Measurements from ENCODE around the gene MTX2.

Gene MTX2

DNA sequence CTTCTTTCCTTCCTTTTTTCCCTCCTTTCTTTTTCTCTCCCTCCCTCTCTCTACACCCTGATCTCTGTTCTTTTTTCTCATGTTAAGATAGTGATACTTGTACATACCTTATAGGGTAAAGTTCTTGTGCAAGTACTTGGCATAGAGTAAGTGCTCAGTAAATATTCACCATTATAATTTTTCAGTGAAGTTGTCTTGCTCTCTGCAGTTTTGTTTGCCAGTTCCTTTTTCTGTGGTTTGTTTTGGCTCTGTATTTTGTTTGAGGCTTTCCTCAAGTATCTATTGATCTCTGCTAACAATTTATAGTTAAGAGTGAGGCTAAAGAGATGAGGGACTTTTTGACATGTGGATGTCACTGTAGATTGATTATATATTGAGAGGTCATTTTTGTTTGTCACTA, 48.0 kb downstream of the MTX2 start:
- H3K79me2 ChIP-seq (ENCODE audit: low read length), result no peaks in the 10 kb centered on the region
- DNase-seq, result no peak
- no peaks in the 10 kb centered on the region for H4K20me1 ChIP-seq (ENCODE audit: insufficient read depth, low read length)
- no peaks in the 10 kb centered on the region for H3F3A ChIP-seq (ENCODE audit: insufficient read depth, low read length)
- peaks cover 5% of the 10 kb centered on the region for H3K4me1 ChIP-seq (ENCODE audit: low read length)
- H3K9me3 ChIP-seq (replicated peaks; ENCODE audit: insufficient read depth, low read length), result no peaks in the 10 kb centered on the region
- H2AFZ ChIP-seq (ENCODE audit: low read length), result no peak overlapping the region
- H3K4me3 ChIP-seq (ENCODE audit: low read length), result no peak overlapping the region
- no peaks in the 10 kb centered on the region for H3K9me2 ChIP-seq (replicated peaks; ENCODE audit: insufficient read depth, low read length)
- H3K9ac ChIP-seq (ENCODE audit: low read length), result no peak overlapping the region
- no peak for TF ChIP-seq EZH2phosphoT487 (IDR thresholded peaks at IDR 0.05; ENCODE audit: low read length)
- no peak for TF ChIP-seq EZH2 (optimal IDR thresholded peaks at IDR 0.05; ENCODE audit: low read depth, low read length)
- TF ChIP-seq, protein P1, sequence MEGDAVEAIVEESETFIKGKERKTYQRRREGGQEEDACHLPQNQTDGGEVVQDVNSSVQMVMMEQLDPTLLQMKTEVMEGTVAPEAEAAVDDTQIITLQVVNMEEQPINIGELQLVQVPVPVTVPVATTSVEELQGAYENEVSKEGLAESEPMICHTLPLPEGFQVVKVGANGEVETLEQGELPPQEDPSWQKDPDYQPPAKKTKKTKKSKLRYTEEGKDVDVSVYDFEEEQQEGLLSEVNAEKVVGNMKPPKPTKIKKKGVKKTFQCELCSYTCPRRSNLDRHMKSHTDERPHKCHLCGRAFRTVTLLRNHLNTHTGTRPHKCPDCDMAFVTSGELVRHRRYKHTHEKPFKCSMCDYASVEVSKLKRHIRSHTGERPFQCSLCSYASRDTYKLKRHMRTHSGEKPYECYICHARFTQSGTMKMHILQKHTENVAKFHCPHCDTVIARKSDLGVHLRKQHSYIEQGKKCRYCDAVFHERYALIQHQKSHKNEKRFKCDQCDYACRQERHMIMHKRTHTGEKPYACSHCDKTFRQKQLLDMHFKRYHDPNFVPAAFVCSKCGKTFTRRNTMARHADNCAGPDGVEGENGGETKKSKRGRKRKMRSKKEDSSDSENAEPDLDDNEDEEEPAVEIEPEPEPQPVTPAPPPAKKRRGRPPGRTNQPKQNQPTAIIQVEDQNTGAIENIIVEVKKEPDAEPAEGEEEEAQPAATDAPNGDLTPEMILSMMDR (IDR thresholded peaks at IDR 0.05; ENCODE audit: low read length), result no peak
- H3K27ac ChIP-seq (ENCODE audit: low read length), result no peak overlapping the region
- H3K27me3 ChIP-seq (replicated peaks; ENCODE audit: insufficient read depth, low read length), result no peaks in the 10 kb centered on the region
- no peaks in the 10 kb centered on the region for H3K36me3 ChIP-seq (replicated peaks; ENCODE audit: insufficient read depth, low read length)
- no peak overlapping the region for H3K4me2 ChIP-seq (ENCODE audit: low read depth, low read length)

DNA sequence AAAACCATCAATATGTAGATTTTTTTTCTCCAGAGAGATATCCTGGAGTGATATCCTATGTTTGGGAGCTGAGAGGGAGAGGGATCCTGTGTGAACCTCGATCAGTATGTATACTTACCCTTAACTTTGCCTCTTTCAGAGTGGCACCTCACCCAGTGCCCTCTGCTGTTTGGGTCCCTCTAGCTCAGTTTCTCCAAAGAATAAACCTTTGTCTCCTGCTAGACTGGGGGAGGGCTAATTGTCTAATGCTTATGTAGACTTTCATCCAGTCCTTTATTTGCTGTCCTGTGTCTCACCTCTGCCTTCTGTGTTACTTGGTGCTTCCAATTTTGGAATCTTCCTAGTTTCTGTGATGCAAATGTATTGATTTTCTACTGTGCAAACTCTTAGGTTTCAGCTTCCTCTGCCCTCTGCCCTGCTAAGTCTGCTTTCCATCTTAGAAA, 48.4 kb downstream of the MTX2 start:
- no peak overlapping the region for H2AFZ ChIP-seq (ENCODE audit: low read length)
- no peaks in the 10 kb centered on the region for H3K79me2 ChIP-seq (ENCODE audit: low read length)
- no peaks in the 10 kb centered on the region for H3K9me2 ChIP-seq (replicated peaks; ENCODE audit: insufficient read depth, low read length)
- H3K9me3 ChIP-seq (replicated peaks; ENCODE audit: insufficient read depth, low read length), result no peaks in the 10 kb centered on the region
- TF ChIP-seq EZH2phosphoT487 (IDR thresholded peaks at IDR 0.05; ENCODE audit: low read length), result no peak
- TF ChIP-seq, protein P1 (IDR thresholded peaks at IDR 0.05; ENCODE audit: low read length), result no peak
- no peak for TF ChIP-seq EZH2 (optimal IDR thresholded peaks at IDR 0.05; ENCODE audit: low read depth, low read length)
- no peaks in the 10 kb centered on the region for H3K27me3 ChIP-seq (replicated peaks; ENCODE audit: insufficient read depth, low read length)
- H4K20me1 ChIP-seq (ENCODE audit: insufficient read depth, low read length), result no peaks in the 10 kb centered on the region
- no peak overlapping the region for H3K27ac ChIP-seq (ENCODE audit: low read length)
- no peak for DNase-seq
- H3F3A ChIP-seq (ENCODE audit: insufficient read depth, low read length), result no peaks in the 10 kb centered on the region
- H3K4me2 ChIP-seq (ENCODE audit: low read depth, low read length), result no peak overlapping the region
- no peak overlapping the region for H3K4me3 ChIP-seq (ENCODE audit: low read length)
- H3K4me1 ChIP-seq (ENCODE audit: low read length), result peaks cover 5% of the 10 kb centered on the region
- no peak overlapping the region for H3K9ac ChIP-seq (ENCODE audit: low read length)
- no peaks in the 10 kb centered on the region for H3K36me3 ChIP-seq (replicated peaks; ENCODE audit: insufficient read depth, low read length)

DNA sequence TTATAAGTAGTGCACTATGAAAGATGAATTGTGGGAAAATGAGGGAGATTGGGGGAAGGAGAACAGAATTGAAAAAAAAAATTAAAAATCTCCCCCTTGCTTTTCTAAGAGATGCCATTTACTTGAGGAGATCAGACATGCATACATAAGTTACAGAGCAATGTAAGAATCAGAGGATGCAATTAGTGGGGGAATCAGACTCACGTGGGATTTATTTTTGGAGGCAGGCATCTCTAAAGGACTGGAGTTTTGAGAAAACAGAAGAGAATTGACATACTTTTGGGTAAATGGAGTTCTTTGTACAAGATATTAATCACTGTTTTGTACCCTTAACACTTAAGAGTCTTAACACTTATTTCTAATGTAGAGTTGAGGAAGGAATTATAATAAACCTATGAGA, 52.7 kb downstream of the MTX2 start:
- Histone ChIP-seq H3K27me3 (replicated peaks; ENCODE audit: insufficient read depth, low read length) (no peaks in the 10 kb centered on the region), H3F3A (ENCODE audit: insufficient read depth, low read length) (no peaks in the 10 kb centered on the region), H3K4me3 (ENCODE audit: low read length) (no peak overlapping the region), H3K4me1 (ENCODE audit: low read length) (peaks cover 5% of the 10 kb centered on the region), H2AFZ (ENCODE audit: low read length) (no peak overlapping the region), H4K20me1 (ENCODE audit: insufficient read depth, low read length) (no peaks in the 10 kb centered on the region), H3K27ac (ENCODE audit: low read length) (no peak overlapping the region), H3K36me3 (replicated peaks; ENCODE audit: insufficient read depth, low read length) (no peaks in the 10 kb centered on the region), H3K9ac (ENCODE audit: low read length) (no peak overlapping the region), H3K9me3 (replicated peaks; ENCODE audit: insufficient read depth, low read length) (no peaks in the 10 kb centered on the region), H3K4me2 (ENCODE audit: low read depth, low read length) (no peak overlapping the region), H3K79me2 (ENCODE audit: low read length) (no peaks in the 10 kb centered on the region), H3K9me2 (replicated peaks; ENCODE audit: insufficient read depth, low read length) (no peaks in the 10 kb centered on the region)
- DNase-seq, result no peak
- TF ChIP-seq EZH2 (optimal IDR thresholded peaks at IDR 0.05; ENCODE audit: low read depth, low read length), result no peak
- TF ChIP-seq, protein P1 (IDR thresholded peaks at IDR 0.05; ENCODE audit: low read length), result no peak
- no peak for TF ChIP-seq EZH2phosphoT487 (IDR thresholded peaks at IDR 0.05; ENCODE audit: low read length)
